ENCODE measurements around the gene SLC22A7.

DNA sequence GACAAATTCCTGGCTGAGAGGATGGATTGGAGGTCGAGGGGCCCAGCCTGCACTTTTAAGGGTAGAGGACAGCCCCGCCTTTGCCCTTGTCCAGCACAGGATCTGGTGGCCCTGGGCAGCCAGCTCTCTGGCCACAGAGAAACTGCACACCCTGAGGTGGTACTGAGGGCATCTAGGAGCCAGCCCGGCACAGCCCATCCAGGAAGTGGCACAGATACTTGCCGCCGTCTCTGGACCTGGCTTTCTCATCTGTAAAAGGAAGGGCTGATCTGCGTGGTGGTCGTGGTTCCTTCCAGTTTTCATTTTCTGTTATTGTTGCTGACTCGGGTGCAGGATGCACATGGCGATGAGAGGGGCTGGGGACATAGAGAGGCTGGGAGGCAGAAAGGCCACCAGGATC is 16.0 kb upstream of the SLC22A7 start:
- TF ChIP-seq, protein P1, sequence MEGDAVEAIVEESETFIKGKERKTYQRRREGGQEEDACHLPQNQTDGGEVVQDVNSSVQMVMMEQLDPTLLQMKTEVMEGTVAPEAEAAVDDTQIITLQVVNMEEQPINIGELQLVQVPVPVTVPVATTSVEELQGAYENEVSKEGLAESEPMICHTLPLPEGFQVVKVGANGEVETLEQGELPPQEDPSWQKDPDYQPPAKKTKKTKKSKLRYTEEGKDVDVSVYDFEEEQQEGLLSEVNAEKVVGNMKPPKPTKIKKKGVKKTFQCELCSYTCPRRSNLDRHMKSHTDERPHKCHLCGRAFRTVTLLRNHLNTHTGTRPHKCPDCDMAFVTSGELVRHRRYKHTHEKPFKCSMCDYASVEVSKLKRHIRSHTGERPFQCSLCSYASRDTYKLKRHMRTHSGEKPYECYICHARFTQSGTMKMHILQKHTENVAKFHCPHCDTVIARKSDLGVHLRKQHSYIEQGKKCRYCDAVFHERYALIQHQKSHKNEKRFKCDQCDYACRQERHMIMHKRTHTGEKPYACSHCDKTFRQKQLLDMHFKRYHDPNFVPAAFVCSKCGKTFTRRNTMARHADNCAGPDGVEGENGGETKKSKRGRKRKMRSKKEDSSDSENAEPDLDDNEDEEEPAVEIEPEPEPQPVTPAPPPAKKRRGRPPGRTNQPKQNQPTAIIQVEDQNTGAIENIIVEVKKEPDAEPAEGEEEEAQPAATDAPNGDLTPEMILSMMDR (IDR thresholded peaks at IDR 0.05): no peak
- no peak for TF ChIP-seq POLR2A (IDR thresholded peaks at IDR 0.05)

Data from sigmoid colon (tissue), 3 donors.